HFFc6 (cell line): ENCODE results near the gene TAAR2. TPM values are rescaled to one million over a fixed set of nuclear protein-coding genes. Genes with fewer than 3 reads are reported as not detected.
"Not testable (repeated sequence)": the region's sequence is repeated elsewhere in the genome, so short reads cannot be mapped to it uniquely, and the experiment has no call there.

Experiments used
- DNase-seq: peaks from one replicate; pipeline ENCODE4 v3.0.0-alpha.2; 2018
- H3K27ac Mint-ChIP-seq: 2 replicates; pipeline ENCODE4 v1.8.0; 2020; ENCODE audit warnings: mild to moderate bottlenecking, mixed read lengths
- H3K27me3 Mint-ChIP-seq: 2 replicates; pipeline ENCODE4 v1.8.0; 2021; ENCODE audit warnings: mild to moderate bottlenecking, moderate library complexity, mixed read lengths; ENCODE audit not compliant: insufficient read depth
- H3K36me3 Mint-ChIP-seq: 2 replicates; pipeline ENCODE4 v1.8.0; 2021; ENCODE audit warnings: low read depth, mixed read lengths
- H3K4me1 Mint-ChIP-seq: 2 replicates; pipeline ENCODE4 v1.8.0; 2020; ENCODE audit warnings: low read depth, mixed read lengths
- H3K4me3 Mint-ChIP-seq: 2 replicates; pipeline ENCODE4 v1.8.0; 2020; ENCODE audit warnings: mild to moderate bottlenecking, moderate library complexity, mixed read lengths
- H3K9me3 Mint-ChIP-seq: 2 replicates; pipeline ENCODE4 v1.8.0; 2020; ENCODE audit warnings: mild to moderate bottlenecking, mixed read lengths
- CTCF ChIP-seq: fragments of 200-600 bp; sonication (generic); IDR thresholded peaks from 2 replicates; pipeline ENCODE4 v1.5.0; 2021; ENCODE audit warnings: antibody characterized with exemption, mild to moderate bottlenecking
- total RNA-seq, 6 experiments: library from RNA; stranded (reverse); fragmentation: NEBNext Ultra II Directional; extraction: Animal tissue kit (Norgen Biotek cat#: 25700); gene quantifications; 2 replicates in 1 of 6; 3 replicates in 5 of 6; pipeline ENCODE4 v1.2.3, GENCODE V29; 2021

TAAR2 gene
- total RNA-seq, 6 experiments from 2014 or later, result not detected

- no peaks in the 10 kb centered on the region for H3K4me1 Mint-ChIP-seq
- DNase-seq, result no peak
- no peak overlapping the region for H3K27ac Mint-ChIP-seq
- H3K27me3 Mint-ChIP-seq, result peaks cover 15% of the 10 kb centered on the region; the same call in 1 of the 2 replicates
- H3K36me3 Mint-ChIP-seq, result no peaks in the 10 kb centered on the region
- H3K9me3 Mint-ChIP-seq, result no peaks in the 10 kb centered on the region
- H3K4me3 Mint-ChIP-seq, result no peak overlapping the region
- no peak for TF ChIP-seq CTCF
Observed at GRCh38 chr6:132650429-132650828, 26.4 kb upstream of the TAAR2 start.

- H3K27ac Mint-ChIP-seq, result no peak overlapping the region
- DNase-seq, result no peak
- no peak overlapping the region for H3K4me3 Mint-ChIP-seq
- H3K4me1 Mint-ChIP-seq, result no peaks in the 10 kb centered on the region
- H3K36me3 Mint-ChIP-seq, result no peaks in the 10 kb centered on the region
- no peak for TF ChIP-seq CTCF
- no peaks in the 10 kb centered on the region for H3K9me3 Mint-ChIP-seq
- peaks cover 5% of the 10 kb centered on the region; the same call in 1 of the 2 replicates for H3K27me3 Mint-ChIP-seq
Observed at GRCh38 chr6:132648828-132649227, 24.8 kb upstream of the TAAR2 start.

- Mint-ChIP-seq H3K9me3 (no peaks in the 10 kb centered on the region), H3K4me1 (no peaks in the 10 kb centered on the region), H3K36me3 (no peaks in the 10 kb centered on the region), H3K27ac (no peak overlapping the region), H3K4me3 (no peak overlapping the region), H3K27me3 (peaks cover 2% of the 10 kb centered on the region; the same call in 1 of the 2 replicates)
- TF ChIP-seq CTCF, result no peak
- peak; percentile 25 for DNase-seq
Observed at GRCh38 chr6:132648356-132648755, 24.3 kb upstream of the TAAR2 start.

- no peaks in the 10 kb centered on the region for H3K4me1 Mint-ChIP-seq
- no peaks in the 10 kb centered on the region for H3K9me3 Mint-ChIP-seq
- H3K4me3 Mint-ChIP-seq, result no peak overlapping the region
- H3K36me3 Mint-ChIP-seq, result no peaks in the 10 kb centered on the region
- H3K27me3 Mint-ChIP-seq, result peaks cover 7% of the 10 kb centered on the region
- DNase-seq, result no peak
- no peak overlapping the region for H3K27ac Mint-ChIP-seq
- no peak for TF ChIP-seq CTCF
Observed at GRCh38 chr6:132643547-132643946, 19.5 kb upstream of the TAAR2 start.

- not testable (repeated sequence) for DNase-seq, H3K4me3 Mint-ChIP-seq, H3K27ac Mint-ChIP-seq, H3K9me3 Mint-ChIP-seq, H3K36me3 Mint-ChIP-seq, H3K4me1 Mint-ChIP-seq
- peaks cover 18% of the 10 kb centered on the region for H3K27me3 Mint-ChIP-seq
Observed at GRCh38 chr6:132637135-132637534, 13.1 kb upstream of the TAAR2 start.

- H3K4me3 Mint-ChIP-seq, H3K9me3 Mint-ChIP-seq, H3K4me1 Mint-ChIP-seq, DNase-seq, H3K27ac Mint-ChIP-seq, H3K36me3 Mint-ChIP-seq: not testable (repeated sequence)
- H3K27me3 Mint-ChIP-seq, result peaks cover 14% of the 10 kb centered on the region
Observed at GRCh38 chr6:132635906-132636305, 11.8 kb upstream of the TAAR2 start.

GRCh38 chr6:132635288-132635687, 11.2 kb upstream of the TAAR2 start:
- not testable (repeated sequence) for H3K27ac Mint-ChIP-seq, H3K4me1 Mint-ChIP-seq, DNase-seq, H3K9me3 Mint-ChIP-seq, H3K4me3 Mint-ChIP-seq, H3K36me3 Mint-ChIP-seq
- H3K27me3 Mint-ChIP-seq, result peaks cover 18% of the 10 kb centered on the region
